Adipocyte (in vitro differentiated cells): ENCODE results near the gene C1QTNF6.

Source experiments
- DNase-seq: peaks from one replicate; pipeline ENCODE4 v3.0.0-alpha.2; 2015; ENCODE audit warnings: low read depth
- H3K27me3 ChIP-seq: replicated peaks from 2 replicates; pipeline ENCODE4 v1.7.0; 2013; ENCODE audit warnings: mild to moderate bottlenecking, low read length, moderate library complexity; ENCODE audit not compliant: control insufficient read depth, insufficient read depth
- H3K36me3 ChIP-seq: 2 replicates; pipeline ENCODE4 v1.7.0; 2013; ENCODE audit warnings: low read length, mild to moderate bottlenecking, moderate library complexity; ENCODE audit not compliant: control insufficient read depth, insufficient read depth, severe bottlenecking
- H3K4me1 ChIP-seq: 2 replicates; pipeline ENCODE4 v1.7.0; 2013; ENCODE audit warnings: mild to moderate bottlenecking, low read length, moderate library complexity; ENCODE audit not compliant: control insufficient read depth, insufficient read depth
- H3K4me3 ChIP-seq: 2 replicates; pipeline ENCODE4 v1.7.0; 2013; ENCODE audit warnings: mild to moderate bottlenecking, low read length, moderate library complexity
- H3K9ac ChIP-seq: 2 replicates; pipeline ENCODE4 v1.7.0; 2013; ENCODE audit warnings: mild to moderate bottlenecking, low read length, moderate library complexity
- H3K9me3 ChIP-seq: 2 replicates; pipeline ENCODE4 v1.7.0; 2013; ENCODE audit warnings: mild to moderate bottlenecking, low read length, moderate library complexity; ENCODE audit not compliant: control insufficient read depth

C1QTNF6 gene

DNA sequence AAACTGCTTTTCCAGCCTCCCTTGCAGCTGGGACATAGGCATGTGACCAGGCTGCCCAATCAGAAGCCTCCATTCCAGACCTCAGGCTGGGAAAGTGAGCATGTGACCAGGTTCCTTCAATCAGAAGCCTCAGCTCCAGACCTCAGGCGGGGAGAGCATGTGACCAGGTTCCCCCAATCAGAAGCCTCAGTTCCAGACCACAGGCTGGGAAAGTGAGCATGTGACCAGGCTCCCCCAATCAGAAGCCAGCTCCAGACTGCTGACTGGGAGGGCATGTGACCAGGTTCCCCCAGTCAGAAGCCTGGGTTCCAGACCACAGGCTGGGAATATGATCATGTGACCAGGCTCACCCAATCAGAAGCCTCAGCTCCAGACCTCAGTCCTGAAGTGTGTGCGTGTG, 26.6 kb downstream of the C1QTNF6 start:
- Histone ChIP-seq H3K4me3 (no peak overlapping the region), H3K36me3 (no peaks in the 10 kb centered on the region), H3K9me3 (no peaks in the 10 kb centered on the region), H3K4me1 (no peaks in the 10 kb centered on the region), H3K27me3 (peaks cover 53% of the 10 kb centered on the region), H3K9ac (no peak overlapping the region)
- no peak for DNase-seq

DNA sequence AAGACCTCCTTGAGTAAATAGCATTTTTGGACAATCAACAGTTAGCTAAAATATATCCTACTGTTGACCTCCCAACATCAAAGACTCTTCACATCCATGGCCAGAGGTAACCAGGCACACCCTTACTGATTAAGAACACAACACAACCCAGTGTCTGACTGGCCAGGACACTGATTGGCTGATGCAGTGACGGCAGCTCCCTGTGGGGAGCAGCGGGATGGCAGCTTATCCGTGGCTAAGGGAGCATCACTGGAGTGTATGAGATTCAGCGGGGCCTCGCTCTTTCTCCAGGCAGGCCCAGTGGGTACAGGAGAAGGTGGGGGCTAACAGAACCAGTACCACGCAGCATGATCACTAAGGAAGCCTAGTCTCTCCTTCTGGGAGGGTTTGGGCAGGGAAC, 28.0 kb downstream of the C1QTNF6 start:
- no peaks in the 10 kb centered on the region for H3K36me3 ChIP-seq
- H3K9ac ChIP-seq: no peak overlapping the region
- no peaks in the 10 kb centered on the region for H3K4me1 ChIP-seq
- peaks cover 2% of the 10 kb centered on the region for H3K9me3 ChIP-seq
- DNase-seq: no peak
- peaks cover 55% of the 10 kb centered on the region for H3K27me3 ChIP-seq
- no peak overlapping the region for H3K4me3 ChIP-seq

DNA sequence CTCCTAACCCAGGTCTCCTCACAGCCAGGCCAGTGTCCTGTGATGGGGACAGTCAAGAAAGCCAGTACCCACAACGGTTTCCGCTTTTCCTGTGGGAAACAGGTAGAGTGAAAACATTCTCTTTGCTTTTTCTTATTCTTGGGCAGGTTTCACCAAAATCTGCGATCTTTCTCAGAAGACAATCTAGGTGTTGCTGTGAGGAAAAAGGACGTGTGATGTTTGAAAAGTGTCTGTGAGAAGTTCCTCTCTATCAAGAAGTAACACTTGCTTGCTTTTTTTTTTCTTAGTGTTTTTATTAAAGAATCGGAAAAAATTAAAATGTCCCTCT, 29.1 kb downstream of the C1QTNF6 start:
- DNase-seq: no peak
- Histone ChIP-seq H3K4me3 (no peak overlapping the region), H3K27me3 (peaks cover 57% of the 10 kb centered on the region), H3K9ac (no peak overlapping the region), H3K4me1 (no peaks in the 10 kb centered on the region), H3K36me3 (no peaks in the 10 kb centered on the region), H3K9me3 (peaks cover 2% of the 10 kb centered on the region)

DNA sequence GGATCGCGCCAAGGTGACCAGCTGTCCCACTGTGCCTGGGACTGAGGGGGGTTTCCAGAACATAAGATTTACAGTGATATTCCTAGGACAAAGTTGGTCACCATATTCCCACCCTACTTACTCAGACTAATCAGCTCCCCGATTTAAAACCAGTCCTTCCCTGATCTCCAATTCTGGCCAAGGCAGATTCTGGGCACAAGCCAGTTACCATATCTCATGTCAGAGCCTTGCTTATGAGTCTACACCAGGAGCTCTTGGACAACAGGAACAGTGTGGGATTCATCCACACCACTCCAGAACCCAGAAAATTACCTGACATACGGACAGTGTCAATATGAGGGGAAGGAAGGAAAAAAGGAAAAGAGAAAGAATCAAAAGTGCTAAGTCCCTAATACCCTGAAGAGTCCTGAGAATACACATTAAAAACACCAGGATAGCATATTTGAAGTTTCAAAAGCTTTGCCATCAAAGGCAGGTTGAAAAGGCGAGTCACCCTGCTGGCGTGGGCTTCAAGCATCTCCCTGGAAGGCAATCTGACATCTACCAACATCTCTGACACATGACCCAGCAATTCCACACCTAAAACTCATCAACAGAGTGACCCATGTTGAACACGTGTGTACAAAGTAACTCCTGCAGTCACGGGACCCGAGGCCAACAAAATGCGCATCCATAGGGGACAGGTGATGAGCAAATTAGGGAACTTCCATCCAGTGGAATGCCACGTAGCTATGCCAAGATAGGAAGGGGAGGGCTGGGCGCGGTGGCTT, 30.3 kb downstream of the C1QTNF6 start:
- H3K9me3 ChIP-seq: peaks cover 2% of the 10 kb centered on the region

DNA sequence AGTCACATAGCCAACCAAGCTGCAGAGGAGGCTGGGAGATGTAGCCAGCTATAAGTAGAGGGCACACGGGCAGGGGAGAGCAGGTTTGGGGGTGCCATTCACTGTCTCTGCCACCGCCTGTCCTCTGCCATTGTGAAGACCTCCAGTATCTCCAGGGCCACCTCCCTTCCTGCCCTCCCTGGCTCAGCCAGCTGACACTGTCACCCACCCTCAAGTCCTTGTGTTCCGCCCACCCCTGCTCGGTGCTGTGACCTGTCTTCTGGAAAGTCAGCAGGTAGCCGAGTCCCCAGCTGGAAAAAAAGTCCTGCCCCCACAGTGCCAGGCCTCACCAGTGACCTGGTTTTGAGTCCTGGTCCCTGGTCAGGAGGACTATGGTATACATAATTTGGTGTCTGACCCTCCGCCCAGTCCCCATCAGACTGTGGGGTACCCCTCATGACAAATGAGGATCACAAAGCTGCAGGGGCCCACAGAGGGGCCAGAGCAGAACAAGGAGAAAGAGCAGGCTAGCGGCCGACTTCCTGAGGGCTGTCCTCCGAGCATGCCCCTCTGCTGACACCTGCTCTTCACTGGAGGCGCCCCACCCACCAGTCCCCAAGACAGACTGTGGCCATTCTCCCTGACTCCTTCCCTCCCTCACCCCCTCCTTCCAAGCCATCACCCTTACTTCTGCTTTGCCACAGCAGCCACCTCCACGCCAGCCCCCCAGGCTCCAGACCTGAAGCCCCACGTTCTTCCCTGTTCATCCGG, 31.2 kb downstream of the C1QTNF6 start:
- Histone ChIP-seq H3K4me1 (no peaks in the 10 kb centered on the region), H3K4me3 (no peak overlapping the region), H3K9ac (no peak overlapping the region), H3K27me3 (peaks cover 55% of the 10 kb centered on the region), H3K9me3 (peaks cover 4% of the 10 kb centered on the region), H3K36me3 (no peaks in the 10 kb centered on the region)
- DNase-seq: no peak

More for the DNA sequence above, 30.3 kb downstream of the C1QTNF6 start:
- no peak overlapping the region for H3K9ac ChIP-seq
- H3K27me3 ChIP-seq: peaks cover 57% of the 10 kb centered on the region
- no peaks in the 10 kb centered on the region for H3K36me3 ChIP-seq
- DNase-seq: no peak
- no peak overlapping the region for H3K4me3 ChIP-seq
- no peaks in the 10 kb centered on the region for H3K4me1 ChIP-seq

DNA sequence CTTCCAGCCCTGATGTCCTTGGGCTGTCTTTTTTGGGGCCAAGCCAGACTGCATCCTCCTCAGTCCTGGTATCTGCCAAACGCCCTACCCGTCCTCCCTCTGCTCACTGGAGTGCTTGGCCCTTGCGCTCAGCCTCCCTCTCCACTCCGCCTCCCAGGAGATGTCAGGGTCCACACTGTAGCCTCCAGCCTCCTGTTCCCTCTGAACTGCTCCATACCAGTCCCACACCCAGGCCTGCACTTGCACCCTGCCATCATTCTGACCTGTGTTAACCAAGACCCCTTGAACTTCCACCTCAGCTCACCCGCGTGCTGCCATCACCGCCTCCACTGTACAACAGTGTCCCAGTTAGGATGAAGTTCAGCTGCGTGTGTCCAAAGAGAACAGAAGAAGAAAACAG, 32.1 kb downstream of the C1QTNF6 start:
- Histone ChIP-seq H3K36me3 (no peaks in the 10 kb centered on the region), H3K9ac (no peak overlapping the region), H3K9me3 (peaks cover 8% of the 10 kb centered on the region), H3K27me3 (peaks cover 48% of the 10 kb centered on the region), H3K4me1 (no peaks in the 10 kb centered on the region), H3K4me3 (no peak overlapping the region)
- DNase-seq: no peak

DNA sequence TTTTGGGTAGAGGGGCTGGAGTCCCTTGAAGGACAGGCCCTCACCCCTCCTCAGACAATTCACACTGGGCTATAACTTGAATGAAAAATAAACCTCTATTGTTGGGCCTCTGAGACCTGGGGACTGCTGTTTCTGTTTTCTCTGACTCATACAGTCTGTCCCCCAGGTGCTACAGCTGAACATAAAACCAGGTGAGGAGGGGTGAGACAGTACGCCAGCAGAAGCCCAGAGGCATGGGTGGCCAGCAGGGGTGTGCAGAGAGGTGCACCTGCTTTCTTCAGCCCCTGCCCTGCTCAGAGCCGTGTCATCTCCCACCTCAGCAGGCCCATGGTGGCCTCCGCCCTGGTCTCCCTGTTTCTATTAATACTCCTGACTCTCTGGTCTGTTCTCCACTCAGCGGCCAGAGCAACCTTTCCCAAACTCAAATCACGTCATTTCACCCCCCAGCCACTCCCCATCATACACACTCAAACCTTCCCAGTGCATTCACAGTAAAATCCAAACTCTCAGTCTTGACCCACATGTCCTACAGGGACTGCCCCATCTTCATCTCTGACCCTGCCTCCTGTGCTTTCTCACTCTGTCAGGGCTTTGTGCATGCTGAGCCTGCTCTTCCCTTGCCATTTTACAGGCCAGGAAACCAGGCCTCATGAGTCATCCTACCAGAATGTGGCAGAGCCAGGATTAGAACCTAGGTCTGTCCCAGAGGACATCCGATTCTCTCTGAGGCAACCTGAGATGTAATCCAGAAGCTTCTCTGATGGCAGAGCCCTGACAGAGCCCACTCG, 32.9 kb downstream of the C1QTNF6 start:
- DNase-seq: no peak
- no peaks in the 10 kb centered on the region for H3K4me1 ChIP-seq
- no peak overlapping the region for H3K9ac ChIP-seq
- H3K4me3 ChIP-seq: no peak overlapping the region
- peaks cover 8% of the 10 kb centered on the region for H3K9me3 ChIP-seq
- H3K36me3 ChIP-seq: no peaks in the 10 kb centered on the region
- H3K27me3 ChIP-seq: peaks cover 45% of the 10 kb centered on the region

DNA sequence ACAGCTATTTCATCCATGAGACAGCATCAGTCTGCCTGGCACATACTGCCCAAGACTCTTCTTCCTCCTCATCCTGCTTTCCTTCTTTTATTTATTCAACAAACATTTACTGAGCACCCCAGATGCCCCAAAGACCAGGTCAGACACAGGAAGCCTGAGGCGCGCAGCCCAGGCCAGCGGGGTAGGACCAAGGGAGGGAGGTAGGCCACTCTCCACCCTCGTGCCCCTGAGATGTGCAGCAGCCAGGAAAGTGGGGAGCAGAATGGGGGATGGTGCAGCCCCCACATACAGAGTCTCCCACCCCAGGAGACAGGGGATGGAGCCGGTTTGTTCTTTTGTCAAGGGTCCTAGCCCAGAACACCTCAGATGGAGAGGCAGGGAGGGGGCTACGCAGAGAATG, 34.1 kb downstream of the C1QTNF6 start:
- Histone ChIP-seq H3K9ac (no peak overlapping the region), H3K4me1 (no peaks in the 10 kb centered on the region), H3K9me3 (peaks cover 8% of the 10 kb centered on the region), H3K4me3 (no peak overlapping the region), H3K27me3 (peaks cover 35% of the 10 kb centered on the region), H3K36me3 (no peaks in the 10 kb centered on the region)
- no peak for DNase-seq

DNA sequence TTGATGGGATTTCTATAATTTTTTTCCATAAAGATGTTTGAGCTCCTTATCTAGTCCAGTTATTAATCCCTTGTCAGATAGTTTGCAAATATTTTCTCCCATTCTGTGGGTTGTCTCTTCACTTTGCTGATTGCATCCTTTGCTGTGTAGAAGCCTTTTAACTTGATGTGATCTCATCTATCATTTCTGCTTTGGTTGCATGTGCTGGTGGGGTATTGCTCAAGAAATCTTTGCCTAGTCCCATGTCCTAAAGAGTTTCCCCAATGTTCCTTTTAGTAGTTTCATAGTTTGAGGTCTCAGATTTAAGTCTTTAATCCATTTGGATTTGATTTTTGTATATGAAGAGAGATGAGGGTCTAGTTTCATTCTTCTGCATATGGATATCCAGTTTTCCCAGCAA, 36.6 kb downstream of the C1QTNF6 start:
- Histone ChIP-seq H3K27me3 (peaks cover 28% of the 10 kb centered on the region), H3K36me3 (no peaks in the 10 kb centered on the region), H3K4me3 (no peak overlapping the region), H3K9me3 (peaks cover 8% of the 10 kb centered on the region), H3K9ac (no peak overlapping the region), H3K4me1 (no peaks in the 10 kb centered on the region)
- no peak for DNase-seq

DNA sequence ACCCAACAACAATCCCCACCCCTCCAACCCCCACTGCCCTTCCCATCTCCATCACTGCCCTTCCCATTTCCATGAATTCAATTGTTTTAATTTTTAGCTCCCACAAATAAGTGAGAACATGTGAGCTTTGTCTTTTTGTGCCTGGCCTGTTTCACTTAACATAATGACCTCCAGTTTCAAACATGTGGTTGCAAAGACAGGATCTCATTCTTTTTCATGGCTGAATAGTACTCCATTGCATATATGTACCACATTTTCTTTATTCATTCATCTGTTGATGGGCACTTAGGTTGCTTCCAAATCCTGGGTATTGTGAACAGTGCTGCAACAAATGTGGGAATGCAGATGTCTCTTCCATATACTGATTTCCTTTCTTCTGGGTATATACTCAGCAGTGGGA, 37.3 kb downstream of the C1QTNF6 start:
- Histone ChIP-seq H3K27me3 (peaks cover 32% of the 10 kb centered on the region), H3K36me3 (no peaks in the 10 kb centered on the region), H3K4me3 (no peak overlapping the region), H3K4me1 (no peaks in the 10 kb centered on the region), H3K9ac (no peak overlapping the region), H3K9me3 (peaks cover 8% of the 10 kb centered on the region)
- DNase-seq: no peak
